ENCODE data around the gene ANKRD44. TPM values are rescaled to one million over a fixed set of nuclear protein-coding genes. Genes with fewer than 3 reads are reported as not detected.

The ANKRD44 gene
- total and polyA plus RNA-seq, 2 experiments from 2014 or later = 2.9 to 4.9 TPM

- H3K4me2 ChIP-seq (ENCODE audit: unreplicated experiment) = no peak overlapping the region
- in situ Hi-C loops (cut with MboI) = no loop called here
- H3F3A ChIP-seq (ENCODE audit: insufficient read depth) = no peaks in the 10 kb centered on the region
- H3K27me3 ChIP-seq (replicated peaks; ENCODE audit: insufficient read depth) = no peaks in the 10 kb centered on the region
- no peak overlapping the region for H3K4me3 ChIP-seq
- 70 to 82% methylated on average over 5 of the region's 5 CpGs for WGBS, 2 experiments (ENCODE audit: low coverage in 1 of 2, low lambda C conversion rate in 2 of 2, missing lambda C conversion rate in 2 of 2)
- no peak for TF ChIP-seq EZH2phosphoT487 (IDR thresholded peaks at IDR 0.05; ENCODE audit: insufficient read depth, low read depth)
- no peak for TF ChIP-seq EZH2 (IDR thresholded peaks at IDR 0.05; ENCODE audit: insufficient read depth, poor library complexity, severe bottlenecking)
- no peak overlapping the region for H3K9ac ChIP-seq
- H2AFZ ChIP-seq = no peak overlapping the region
- H3K4me1 ChIP-seq (ENCODE audit: insufficient read depth) = 0 out of 2 replicates have a peak, but pooled peaks cover 3% of the 10 kb centered on the region
- no peaks in the 10 kb centered on the region for H3K79me2 ChIP-seq (ENCODE audit: insufficient read depth)
- no peaks in the 10 kb centered on the region for H3K9me2 ChIP-seq (ENCODE audit: insufficient read depth)
- no peaks in the 10 kb centered on the region for H3K9me3 ChIP-seq (ENCODE audit: low read depth)
- H4K20me1 ChIP-seq (ENCODE audit: insufficient read depth) = no peaks in the 10 kb centered on the region
- H3K36me3 ChIP-seq (ENCODE audit: low read depth) = no peaks in the 10 kb centered on the region
- H3K27ac ChIP-seq = no peak overlapping the region
- no peak for DNase-seq
Measured at GRCh38 chr2:197088694-197089093, 221.9 kb downstream of the ANKRD44 start.

- WGBS, 2 experiments (ENCODE audit: low coverage in 1 of 2, low lambda C conversion rate in 2 of 2, missing lambda C conversion rate in 2 of 2) = 77 to 79% methylated on average over 4 of the region's 4 CpGs
- Histone ChIP-seq H3K4me3 (no peak overlapping the region), H3K4me2 (ENCODE audit: unreplicated experiment) (no peak overlapping the region), H3K36me3 (ENCODE audit: low read depth) (no peaks in the 10 kb centered on the region), H3K9me3 (ENCODE audit: low read depth) (no peaks in the 10 kb centered on the region), H2AFZ (no peak overlapping the region), H3F3A (ENCODE audit: insufficient read depth) (no peaks in the 10 kb centered on the region), H4K20me1 (ENCODE audit: insufficient read depth) (no peaks in the 10 kb centered on the region), H3K9ac (no peak overlapping the region), H3K4me1 (ENCODE audit: insufficient read depth) (no peaks in the 10 kb centered on the region), H3K27me3 (replicated peaks; ENCODE audit: insufficient read depth) (no peaks in the 10 kb centered on the region), H3K9me2 (ENCODE audit: insufficient read depth) (no peaks in the 10 kb centered on the region), H3K79me2 (ENCODE audit: insufficient read depth) (no peaks in the 10 kb centered on the region), H3K27ac (no peak overlapping the region)
- in situ Hi-C loops (cut with MboI) = no loop called here
- DNase-seq = no peak
- no peak for TF ChIP-seq EZH2phosphoT487 (IDR thresholded peaks at IDR 0.05; ENCODE audit: insufficient read depth, low read depth)
Measured at GRCh38 chr2:197086500-197086899, 224.1 kb downstream of the ANKRD44 start.

- no peaks in the 10 kb centered on the region for H3K36me3 ChIP-seq (ENCODE audit: low read depth)
- H3K9me3 ChIP-seq (ENCODE audit: low read depth) = no peaks in the 10 kb centered on the region
- H3K79me2 ChIP-seq (ENCODE audit: insufficient read depth) = no peaks in the 10 kb centered on the region
- H3K9me2 ChIP-seq (ENCODE audit: insufficient read depth) = no peaks in the 10 kb centered on the region
- H3K4me1 ChIP-seq (ENCODE audit: insufficient read depth) = no peaks in the 10 kb centered on the region
- no peaks in the 10 kb centered on the region for H3K27me3 ChIP-seq (replicated peaks; ENCODE audit: insufficient read depth)
- no peaks in the 10 kb centered on the region for H3F3A ChIP-seq (ENCODE audit: insufficient read depth)
- in situ Hi-C loops (cut with MboI) = no loop called here
- H3K4me3 ChIP-seq = no peak overlapping the region
- no peak for TF ChIP-seq EZH2 (IDR thresholded peaks at IDR 0.05; ENCODE audit: insufficient read depth, poor library complexity, severe bottlenecking)
- TF ChIP-seq EZH2phosphoT487 (IDR thresholded peaks at IDR 0.05; ENCODE audit: insufficient read depth, low read depth) = no peak
- no peak overlapping the region for H3K4me2 ChIP-seq (ENCODE audit: unreplicated experiment)
- H3K27ac ChIP-seq = no peak overlapping the region
- 88 to 93% methylated on average over 5 of the region's 5 CpGs for WGBS, 2 experiments (ENCODE audit: low coverage in 1 of 2, low lambda C conversion rate in 2 of 2, missing lambda C conversion rate in 2 of 2)
- DNase-seq = no peak
- no peaks in the 10 kb centered on the region for H4K20me1 ChIP-seq (ENCODE audit: insufficient read depth)
- H3K9ac ChIP-seq = no peak overlapping the region
- H2AFZ ChIP-seq = no peak overlapping the region
Measured at GRCh38 chr2:197085665-197086064, 224.9 kb downstream of the ANKRD44 start.

- in situ Hi-C loops (cut with MboI) = no loop called here
- no peak for TF ChIP-seq EZH2 (IDR thresholded peaks at IDR 0.05; ENCODE audit: insufficient read depth, poor library complexity, severe bottlenecking)
- no peak for TF ChIP-seq EZH2phosphoT487 (IDR thresholded peaks at IDR 0.05; ENCODE audit: insufficient read depth, low read depth)
- no peaks in the 10 kb centered on the region for H3K9me3 ChIP-seq (ENCODE audit: low read depth)
- WGBS, 2 experiments (ENCODE audit: low coverage in 1 of 2, low lambda C conversion rate in 2 of 2, missing lambda C conversion rate in 2 of 2) = 97 to 98% methylated on average over 4 of the region's 4 CpGs
- H3K4me1 ChIP-seq (ENCODE audit: insufficient read depth) = peaks cover 14% of the 10 kb centered on the region
- no peaks in the 10 kb centered on the region for H3K36me3 ChIP-seq (ENCODE audit: low read depth)
- H3K79me2 ChIP-seq (ENCODE audit: insufficient read depth) = no peaks in the 10 kb centered on the region
- no peak overlapping the region for H3K27ac ChIP-seq
- no peak overlapping the region for H3K9ac ChIP-seq
- no peaks in the 10 kb centered on the region for H4K20me1 ChIP-seq (ENCODE audit: insufficient read depth)
- no peak overlapping the region for H3K4me2 ChIP-seq (ENCODE audit: unreplicated experiment)
- no peak overlapping the region for H3K4me3 ChIP-seq
- no peak for DNase-seq
- no peaks in the 10 kb centered on the region for H3K9me2 ChIP-seq (ENCODE audit: insufficient read depth)
- H3K27me3 ChIP-seq (replicated peaks; ENCODE audit: insufficient read depth) = no peaks in the 10 kb centered on the region
- H2AFZ ChIP-seq = no peak overlapping the region
- H3F3A ChIP-seq (ENCODE audit: insufficient read depth) = no peaks in the 10 kb centered on the region
Measured at GRCh38 chr2:197081294-197081693, 229.3 kb downstream of the ANKRD44 start.
